Measurements from ENCODE around the gene TSPO2.

The TSPO2 gene

DNA sequence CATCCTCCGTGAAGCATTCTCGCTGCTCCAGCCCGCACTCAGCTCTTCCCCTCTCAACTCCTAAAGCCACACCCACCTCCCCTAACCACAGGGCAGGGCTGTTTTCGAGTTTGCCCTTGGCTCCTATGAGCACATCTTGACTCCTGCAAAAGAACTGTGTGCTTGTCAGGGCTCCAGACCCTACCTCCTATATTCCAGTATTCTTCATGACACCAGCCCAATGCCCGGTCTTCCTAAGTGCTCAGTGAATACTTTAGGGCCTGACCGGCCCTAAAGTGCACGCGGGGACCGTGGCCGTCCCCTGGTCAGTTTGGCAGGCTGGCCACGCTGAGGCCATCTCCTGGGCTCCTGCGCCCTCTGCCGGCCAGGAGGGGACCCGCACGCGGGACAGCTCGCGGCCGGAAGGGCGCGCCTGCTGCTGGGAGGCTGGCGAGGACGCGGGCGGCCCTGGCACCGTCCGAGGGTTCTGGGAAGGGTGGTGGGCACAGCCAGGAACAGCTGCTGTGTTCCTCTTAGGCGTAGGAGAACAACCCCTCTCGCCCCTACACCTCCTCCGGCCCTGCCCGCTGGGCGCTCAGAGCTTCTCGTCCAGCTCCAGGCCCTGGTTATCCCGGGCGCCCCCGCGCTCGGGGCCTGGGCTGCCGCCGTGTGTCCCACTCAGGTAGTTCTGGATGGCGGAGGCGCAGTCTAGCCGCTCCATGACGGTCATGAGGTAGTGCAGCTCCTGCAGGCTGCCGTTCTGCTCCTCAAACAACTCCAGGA, 14.3 kb upstream of the TSPO2 start:
- DNase-seq = peak; percentile 71

- no peak for DNase-seq
Observed at GRCh38 chr6:41028561-41029412, 13.5 kb upstream of the TSPO2 start.

DNA sequence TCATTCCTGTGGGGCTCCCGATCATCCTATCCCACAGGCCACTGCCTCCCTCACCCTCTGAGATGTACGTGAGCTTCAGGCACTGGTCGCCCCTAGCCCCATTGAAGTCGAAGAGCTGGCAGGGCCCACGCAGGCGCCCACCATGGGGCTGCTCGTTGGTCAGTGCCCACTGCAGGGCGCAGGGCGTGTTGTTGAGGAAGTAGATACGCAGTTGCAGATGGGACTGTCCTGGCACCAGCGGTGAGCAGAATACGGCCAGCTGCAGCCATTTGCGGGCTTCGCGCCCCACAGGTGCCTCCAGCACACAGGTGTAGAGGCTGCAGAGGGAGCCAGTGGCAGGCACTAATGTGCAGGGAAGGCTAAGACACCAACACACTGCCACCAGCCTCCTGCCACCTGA, 9.4 kb upstream of the TSPO2 start:
- DNase-seq = no peak

DNA sequence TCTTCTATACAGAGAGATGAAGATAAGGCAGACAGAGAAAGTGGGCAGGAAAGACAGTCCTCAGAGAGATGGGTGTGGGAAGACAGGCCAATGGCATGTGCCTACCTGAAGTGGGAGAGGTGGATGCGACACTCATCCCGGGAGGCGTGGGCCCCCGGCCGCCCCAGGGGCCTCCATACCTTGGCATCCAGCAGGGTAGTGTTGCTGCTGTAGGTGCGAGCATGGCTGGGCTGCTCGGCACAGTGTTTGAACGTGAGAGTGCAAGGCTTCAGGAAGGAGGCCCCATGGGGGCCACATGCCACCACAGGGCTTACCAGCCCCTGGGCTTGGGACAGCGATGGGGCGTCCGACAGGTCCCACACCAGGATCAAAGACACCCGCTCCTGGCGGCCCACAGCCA, 8.5 kb upstream of the TSPO2 start:
- DNase-seq = no peak

GRCh38 chr6:41036186-41036585, 6.1 kb upstream of the TSPO2 start:
- DNase-seq = no peak

DNA sequence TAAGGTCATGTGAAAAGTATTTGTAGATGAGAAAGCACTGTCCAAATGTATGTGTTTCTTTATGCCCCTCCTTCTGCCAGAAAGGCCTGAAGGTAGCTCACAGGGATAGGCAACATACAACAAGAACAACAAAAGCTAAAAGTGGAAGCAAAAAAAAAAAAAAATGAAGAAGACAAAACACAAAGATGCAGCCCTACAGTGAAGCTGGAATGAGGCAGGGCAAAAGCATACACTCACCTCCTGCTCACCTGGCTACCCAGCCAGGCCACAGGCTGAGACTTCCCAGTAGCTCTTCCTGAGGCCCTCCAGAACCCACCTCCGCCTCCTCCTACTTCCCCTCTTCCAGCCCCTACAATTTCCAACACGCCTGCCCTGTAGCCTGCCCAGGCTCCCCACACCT, 5.7 kb upstream of the TSPO2 start:
- DNase-seq = no peak

- DNase-seq = no peak
Observed at GRCh38 chr6:41037107-41037900, 5.0 kb upstream of the TSPO2 start.

- DNase-seq = no peak
Observed at GRCh38 chr6:41038205-41038604, 4.1 kb upstream of the TSPO2 start.

- DNase-seq = peak; percentile 55
Observed at GRCh38 chr6:41039060-41039998, 2.9 kb upstream of the TSPO2 start, which contains the start of gene UNC5CL. TSS of gene UNC5CL (minus strand) at chr6:41039221. CDS start at chr6:41035074, 4,147 bp downstream.

GRCh38 chr6:41040101-41040939, 1.9 kb upstream of the TSPO2 start:
- no peak for DNase-seq

- DNase-seq = no peak
Observed at GRCh38 chr6:41040940-41041536, 1.2 kb upstream of the TSPO2 start.

DNA sequence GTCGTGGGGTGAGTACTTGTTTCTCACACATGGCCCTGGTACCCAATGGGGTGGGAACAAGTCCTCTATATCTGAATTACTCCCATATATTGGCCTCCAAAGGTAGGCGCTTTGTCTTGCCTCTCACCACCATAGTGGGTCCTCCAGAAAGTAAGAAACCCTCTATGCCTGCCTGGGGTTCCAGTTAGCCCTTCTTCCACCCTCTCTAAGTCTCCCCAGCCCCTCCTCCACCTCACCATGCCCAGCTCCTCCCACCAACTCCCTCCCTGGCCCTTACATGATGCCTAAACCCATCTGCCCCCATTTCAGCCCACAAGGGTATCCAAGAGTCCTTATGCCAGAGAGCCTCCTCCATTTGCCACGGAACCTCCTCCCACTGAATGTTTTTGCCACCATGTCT, 884 bp downstream of the TSPO2 start:
- no peak for DNase-seq

- no peak for DNase-seq
Observed at GRCh38 chr6:41045664-41046063, 3.4 kb downstream of the TSPO2 start.

DNA sequence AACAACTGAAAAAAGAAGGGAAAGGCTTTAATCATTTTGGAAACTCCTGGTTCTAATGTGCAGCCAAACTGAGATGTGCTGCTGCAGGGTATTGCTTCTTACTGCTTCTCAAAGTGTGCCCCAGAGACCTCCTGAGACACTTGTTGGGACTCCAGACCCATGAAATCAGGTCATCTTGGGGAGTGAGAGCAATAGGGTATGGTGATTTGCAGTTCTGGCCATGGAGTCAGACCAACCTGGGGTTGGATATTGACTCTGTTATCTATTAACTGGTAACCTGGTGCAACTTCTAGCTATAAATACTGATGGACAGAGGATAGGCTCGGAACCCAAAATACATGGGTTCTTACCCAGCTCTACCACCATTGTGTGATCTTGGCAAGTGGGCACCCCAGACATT, 3.8 kb downstream of the TSPO2 start:
- DNase-seq = no peak

DNA sequence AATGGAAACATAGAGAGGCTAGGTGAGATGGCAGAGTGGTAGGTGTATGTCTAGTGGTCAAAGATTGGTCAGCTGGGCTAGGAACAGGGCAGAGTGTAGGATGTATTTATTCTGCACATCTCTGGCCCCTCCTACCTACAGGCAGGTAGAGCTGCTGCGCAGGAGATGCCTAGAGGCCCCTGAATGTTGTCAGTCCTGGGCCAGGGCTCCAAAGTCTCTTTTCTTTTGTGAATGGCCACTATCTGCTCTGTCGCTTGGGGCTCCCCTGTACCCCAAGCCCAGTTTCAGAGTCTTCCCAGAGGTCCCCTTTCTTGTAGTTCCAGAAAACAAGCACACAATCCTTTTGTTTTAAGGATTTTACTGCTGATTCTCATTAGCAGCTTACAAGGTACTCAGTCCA, 5.0 kb downstream of the TSPO2 start:
- DNase-seq = no peak

GRCh38 chr6:41047745-41048732, 5.8 kb downstream of the TSPO2 start:
- DNase-seq = no peak

- no peak for DNase-seq
Observed at GRCh38 chr6:41049521-41049920, 7.3 kb downstream of the TSPO2 start.

DNA sequence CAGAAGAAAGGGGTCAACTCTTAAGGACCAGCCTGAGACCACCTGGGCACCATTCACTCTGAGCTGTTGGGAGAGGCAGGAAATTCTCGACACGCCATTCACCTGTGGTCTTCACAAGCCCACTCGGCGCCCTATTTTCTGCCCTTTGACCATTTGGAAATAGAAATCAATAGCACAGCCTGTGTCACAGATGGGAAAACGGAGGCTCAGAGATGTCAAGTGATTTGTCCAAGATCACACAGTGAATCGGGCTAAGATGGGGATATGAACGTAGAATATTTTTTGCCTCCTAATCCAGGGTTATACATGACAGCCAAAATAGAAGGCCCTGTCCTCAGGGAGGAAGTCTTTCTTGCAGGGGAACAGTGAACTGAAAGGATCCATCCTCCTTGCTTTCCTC, 7.7 kb downstream of the TSPO2 start:
- DNase-seq = no peak

GRCh38 chr6:41050536-41050935, 8.3 kb downstream of the TSPO2 start:
- DNase-seq = no peak

- no peak for DNase-seq
Observed at GRCh38 chr6:41051873-41052272, 9.6 kb downstream of the TSPO2 start.
